ENCODE data around the gene UBXN11.

The UBXN11 gene

DNA sequence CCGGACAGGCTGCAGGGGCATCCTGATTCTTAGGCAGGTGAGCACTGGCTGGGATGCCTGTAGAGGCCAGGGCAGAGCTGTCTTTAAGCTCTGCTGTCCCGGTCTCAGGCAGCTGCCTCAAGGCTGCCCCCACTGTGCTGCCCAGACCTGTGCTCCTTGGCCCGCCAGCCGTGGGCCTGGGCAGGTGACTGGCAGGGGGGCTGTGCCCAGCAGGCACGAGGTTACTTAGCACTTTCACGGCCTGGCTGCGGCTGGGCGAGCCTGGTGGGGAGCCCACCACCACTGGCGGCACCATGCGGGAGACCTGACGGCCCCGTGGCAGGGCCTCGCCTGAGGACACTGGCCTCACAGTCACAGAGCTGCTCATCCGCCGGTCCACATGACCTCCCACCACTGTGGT lies 39.3 kb upstream of the UBXN11 start:
- Histone ChIP-seq H3K4me3 (IDR thresholded peaks at IDR 0.05; ENCODE audit: insufficient read depth, low read depth, low read length) (no peak overlapping the region), H3K79me2 (ENCODE audit: insufficient read depth, low read depth) (no peaks in the 10 kb centered on the region), H3K9ac (no peak overlapping the region), H3K4me2 (no peak overlapping the region), H4K20me1 (ENCODE audit: insufficient read depth) (no peaks in the 10 kb centered on the region), H3K36me3 (ENCODE audit: insufficient read depth) (no peaks in the 10 kb centered on the region), H3K4me1 (ENCODE audit: low read depth, poor library complexity, severe bottlenecking) (no peaks in the 10 kb centered on the region), H3K27ac (no peak overlapping the region), H3K27me3 (ENCODE audit: insufficient read depth, low read depth) (no peaks in the 10 kb centered on the region; the same call in 1 of the 2 replicates), H2AFZ (ENCODE audit: low read depth) (no peak overlapping the region)
- no peak for TF ChIP-seq CTCF (conservative IDR thresholded peaks at IDR 0.05; ENCODE audit: low read depth, low read length)

- Histone ChIP-seq H4K20me1 (ENCODE audit: insufficient read depth) (no peaks in the 10 kb centered on the region), H2AFZ (ENCODE audit: low read depth) (no peak overlapping the region), H3K79me2 (ENCODE audit: insufficient read depth, low read depth) (no peaks in the 10 kb centered on the region), H3K4me1 (ENCODE audit: low read depth, poor library complexity, severe bottlenecking) (no peaks in the 10 kb centered on the region), H3K4me2 (no peak overlapping the region), H3K4me3 (IDR thresholded peaks at IDR 0.05; ENCODE audit: insufficient read depth, low read depth, low read length) (no peak overlapping the region), H3K9ac (no peak overlapping the region), H3K27me3 (ENCODE audit: insufficient read depth, low read depth) (no peaks in the 10 kb centered on the region; the same call in 1 of the 2 replicates), H3K27ac (no peak overlapping the region), H3K36me3 (ENCODE audit: insufficient read depth) (no peaks in the 10 kb centered on the region)
- no peak for TF ChIP-seq CTCF (conservative IDR thresholded peaks at IDR 0.05; ENCODE audit: low read depth, low read length)
Observed at GRCh38 chr1:26344147-26344920, 37.9 kb upstream of the UBXN11 start.

DNA sequence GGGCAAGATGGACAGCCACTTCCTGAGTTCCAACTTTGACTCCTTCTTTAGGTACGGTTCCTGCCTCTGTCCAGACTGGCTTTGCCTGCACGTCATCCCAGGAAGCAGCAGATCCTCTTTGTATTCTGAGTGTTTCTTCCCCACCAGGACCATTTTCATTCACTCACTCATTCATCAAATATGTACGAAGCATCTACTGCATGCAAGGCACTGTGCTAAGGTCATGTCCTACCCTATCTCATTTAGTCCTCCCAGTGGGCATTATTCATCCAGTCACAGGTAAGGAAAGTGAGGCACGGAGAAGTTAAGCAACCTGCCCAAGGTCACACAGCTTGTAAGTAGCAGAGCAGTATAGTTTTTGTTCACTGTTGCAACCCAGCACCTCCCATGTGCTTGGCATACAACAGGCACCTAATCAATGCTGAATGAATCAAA lies 33.6 kb upstream of the UBXN11 start:
- H3K27ac ChIP-seq, result no peak overlapping the region
- no peak for TF ChIP-seq CTCF (conservative IDR thresholded peaks at IDR 0.05; ENCODE audit: low read depth, low read length)
- no peak overlapping the region for H2AFZ ChIP-seq (ENCODE audit: low read depth)
- no peak overlapping the region for H3K4me2 ChIP-seq
- H3K4me1 ChIP-seq (ENCODE audit: low read depth, poor library complexity, severe bottlenecking), result peaks cover 20% of the 10 kb centered on the region
- H3K27me3 ChIP-seq (ENCODE audit: insufficient read depth, low read depth), result no peaks in the 10 kb centered on the region
- H3K4me3 ChIP-seq (IDR thresholded peaks at IDR 0.05; ENCODE audit: insufficient read depth, low read depth, low read length), result no peak overlapping the region
- no peak overlapping the region for H3K9ac ChIP-seq
- no peaks in the 10 kb centered on the region for H3K79me2 ChIP-seq (ENCODE audit: insufficient read depth, low read depth)
- H4K20me1 ChIP-seq (ENCODE audit: insufficient read depth), result no peaks in the 10 kb centered on the region
- no peaks in the 10 kb centered on the region for H3K36me3 ChIP-seq (ENCODE audit: insufficient read depth)

DNA sequence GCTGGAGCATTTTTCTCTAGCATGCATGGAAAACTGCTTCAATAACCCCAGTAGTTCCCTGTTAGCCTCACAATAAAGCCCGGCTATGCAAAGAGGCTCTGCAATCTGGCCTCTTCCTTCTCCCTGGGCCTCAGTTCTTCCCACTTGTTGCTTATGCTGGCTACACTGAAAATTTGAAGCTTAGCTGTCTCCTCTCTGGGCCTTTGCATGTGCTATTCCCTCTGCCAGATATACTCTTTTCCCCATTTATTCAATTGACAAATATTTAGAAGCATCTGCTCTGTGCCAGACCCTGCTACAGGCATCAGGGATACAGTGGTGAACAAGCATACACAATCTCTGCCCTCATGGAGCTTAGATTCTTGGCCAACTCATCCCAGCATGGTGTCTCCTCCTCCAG lies 32.2 kb upstream of the UBXN11 start:
- no peak overlapping the region for H3K9ac ChIP-seq
- no peak overlapping the region for H3K27ac ChIP-seq
- H3K27me3 ChIP-seq (ENCODE audit: insufficient read depth, low read depth), result no peaks in the 10 kb centered on the region
- H3K4me2 ChIP-seq, result no peak overlapping the region
- peaks cover 20% of the 10 kb centered on the region for H3K4me1 ChIP-seq (ENCODE audit: low read depth, poor library complexity, severe bottlenecking)
- TF ChIP-seq CTCF (conservative IDR thresholded peaks at IDR 0.05; ENCODE audit: low read depth, low read length), result no peak
- no peaks in the 10 kb centered on the region for H3K36me3 ChIP-seq (ENCODE audit: insufficient read depth)
- no peaks in the 10 kb centered on the region for H3K79me2 ChIP-seq (ENCODE audit: insufficient read depth, low read depth)
- H4K20me1 ChIP-seq (ENCODE audit: insufficient read depth), result no peaks in the 10 kb centered on the region
- H3K4me3 ChIP-seq (IDR thresholded peaks at IDR 0.05; ENCODE audit: insufficient read depth, low read depth, low read length), result no peak overlapping the region
- no peak overlapping the region for H2AFZ ChIP-seq (ENCODE audit: low read depth)

Data from KMS-11 (cell line).